ENCODE results near the gene RGL2.

Gene RGL2

GRCh38 chr6:33314943-33315792 is 16.4 kb upstream of the RGL2 start:
- Mint-ChIP-seq H3K36me3 (ENCODE audit: low read depth) (peaks cover 19% of the 10 kb centered on the region), H3K27me3 (ENCODE audit: low read depth) (peaks cover 13% of the 10 kb centered on the region), H3K4me1 (peaks cover 58% of the 10 kb centered on the region), H3K9me3 (no peaks in the 10 kb centered on the region), H3K27ac (peak overlapping the region; percentile 95 to 98 (median 96)), H3K4me3 (peak overlapping the region; percentile 97 to 98 (median 97))
- no peak for TF ChIP-seq CTCF (IDR thresholded peaks at IDR 0.05; ENCODE audit: unreplicated experiment in 3 of 3)

GRCh38 chr6:33314515-33314942 is 15.8 kb upstream of the RGL2 start:
- peaks cover 13% of the 10 kb centered on the region for H3K27me3 Mint-ChIP-seq (ENCODE audit: low read depth)
- H3K27ac Mint-ChIP-seq: peak overlapping the region; percentile 95 to 98 (median 96)
- peak overlapping the region; percentile 97 to 98 (median 97) for H3K4me3 Mint-ChIP-seq
- no peaks in the 10 kb centered on the region for H3K9me3 Mint-ChIP-seq
- no peak for TF ChIP-seq CTCF (IDR thresholded peaks at IDR 0.05; ENCODE audit: unreplicated experiment in 3 of 3)
- peaks cover 52% of the 10 kb centered on the region for H3K4me1 Mint-ChIP-seq
- H3K36me3 Mint-ChIP-seq (ENCODE audit: low read depth): peaks cover 13% of the 10 kb centered on the region

- TF ChIP-seq CTCF (IDR thresholded peaks at IDR 0.05; ENCODE audit: unreplicated experiment in 3 of 3): no peak
- Mint-ChIP-seq H3K27me3 (ENCODE audit: low read depth) (peaks cover 13% of the 10 kb centered on the region), H3K4me3 (peak within 1 kb of the TSS; percentile 97 to 98 (median 97)), H3K27ac (peak within 1 kb of the TSS; percentile 95 to 98 (median 96)), H3K36me3 (ENCODE audit: low read depth) (peaks cover 8% of the 10 kb centered on the region), H3K9me3 (no peaks in the 10 kb centered on the region), H3K4me1 (peaks cover 46% of the 10 kb centered on the region)
These were observed 15.2 kb upstream of the RGL2 start, which contains the start of gene TAPBP for GRCh38 chr6:33313709-33314514. Gene TAPBP (minus strand): TSS chr6:33314078. CDS start chr6:33314041, 37 bp downstream.

- Mint-ChIP-seq H3K4me3 (peak overlapping the region; percentile 97 to 98 (median 97)), H3K36me3 (ENCODE audit: low read depth) (peaks cover 8% of the 10 kb centered on the region), H3K27ac (peak overlapping the region; percentile 95 to 98 (median 96)), H3K4me1 (peaks cover 39% of the 10 kb centered on the region), H3K27me3 (ENCODE audit: low read depth) (peaks cover 13% of the 10 kb centered on the region), H3K9me3 (no peaks in the 10 kb centered on the region)
- no peak for TF ChIP-seq CTCF (IDR thresholded peaks at IDR 0.05; ENCODE audit: unreplicated experiment in 3 of 3)
These were observed 14.5 kb upstream of the RGL2 start for GRCh38 chr6:33313105-33313708.

- Mint-ChIP-seq H3K27ac (peak overlapping the region; percentile 95 to 98 (median 96)), H3K9me3 (no peaks in the 10 kb centered on the region), H3K4me3 (peak overlapping the region; percentile 97 to 98 (median 97)), H3K36me3 (ENCODE audit: low read depth) (peaks cover 8% of the 10 kb centered on the region), H3K27me3 (ENCODE audit: low read depth) (peaks cover 13% of the 10 kb centered on the region), H3K4me1 (peaks cover 33% of the 10 kb centered on the region)
- TF ChIP-seq CTCF (IDR thresholded peaks at IDR 0.05; ENCODE audit: unreplicated experiment in 3 of 3): no peak
These were observed 13.8 kb upstream of the RGL2 start for GRCh38 chr6:33312361-33313104.
